A549 (cell line): Measurements from ENCODE around the gene SEPTIN12. TPM values are rescaled to one million over a fixed set of nuclear protein-coding genes. Genes with fewer than 3 reads are reported as not detected.

Source experiments
- ATAC-seq, 2 experiments: fragments of 200-7000 bp in 1 of 2; fragments of >200 bp in 1 of 2; cut with Nextera tagmentation in 1 of 2; cut with Tn5 transposase in 1 of 2; 3 replicates each; pipeline versions ENCODE4 v1.8.0 to v1.9.1; 2018 to 2020; ENCODE audit warnings: mild to moderate bottlenecking in 1 of 2, moderate library complexity in 1 of 2
- CTCF ChIA-PET: fragments of 300-600 bp; sonication (Branson Sonifier 250); formaldehyde crosslinking; extraction: SDS; loops from one replicate; lab custom pipeline; 2021; ENCODE audit warnings: antibody characterized with exemption, inconsistent platforms; lab: Yijun Ruan, JAX
- POLR2A ChIA-PET: fragments of 350-600 bp; formaldehyde crosslinking; extraction: SDS; loops from one replicate; lab custom pipeline; 2021; ENCODE audit warnings: antibody characterized with exemption, inconsistent platforms; lab: Yijun Ruan, JAX
- DNase-seq, 2 experiments: peaks; one replicate each; pipeline versions ENCODE4 v3.0.0 to v3.0.0-alpha.2; 2011 to 2016; ENCODE audit warnings: low read depth in 1 of 2, low spot score in 1 of 2
- FAIRE-seq: peaks from 2 replicates; lab custom pipeline; 2011; peaks lifted over from hg19 to GRCh38; lab: Jason Lieb, UNC
- H3K27ac ChIP-seq, 2 experiments: fragments of >200 bp; sonication (Bioruptor Twin); formaldehyde crosslinking; 3 replicates each; pipeline ENCODE4 v1.5.1; 2016 to 2017
- H3K4me1 ChIP-seq: fragments of >200 bp; sonication (Bioruptor Twin); formaldehyde crosslinking; 3 replicates; pipeline ENCODE4 v1.6.1; 2016
- H3K4me2 ChIP-seq: fragments of >200 bp; sonication (Bioruptor Twin); formaldehyde crosslinking; 3 replicates; pipeline ENCODE4 v1.6.1; 2016
- H3K4me3 ChIP-seq: fragments of >200 bp; sonication (Bioruptor Twin); formaldehyde crosslinking; 3 replicates; pipeline ENCODE4 v1.5.1; 2016
- H3K9me3 ChIP-seq: fragments of >200 bp; sonication (Bioruptor Twin); formaldehyde crosslinking; 3 replicates; pipeline ENCODE4 v1.6.1; 2016
- BHLHE40 ChIP-seq: IDR thresholded peaks from 2 replicates; pipeline ENCODE4 v1.6.1; 2012; ENCODE audit warnings: low read depth, low read length, inconsistent platforms
- EHMT2 ChIP-seq: fragments of 200-600 bp; sonication (generic); IDR thresholded peaks from 2 replicates; pipeline ENCODE4 v1.6.1; 2016; ENCODE audit warnings: antibody characterized with exemption, low read depth, mild to moderate bottlenecking, moderate library complexity
- ESRRA ChIP-seq: fragments of 150-350 bp; IDR thresholded peaks from 2 replicates; pipeline ENCODE4 v1.6.1; 2014; ENCODE audit warnings: mild to moderate bottlenecking, low read length, borderline replicate concordance
- HOXB13 ChIP-seq: fragments of 250-450 bp; sonication (Bioruptor Pico); IDR thresholded peaks from 2 replicates; pipeline ENCODE4 v1.5.0; 2020; ENCODE audit warnings: low read depth, mild to moderate bottlenecking, moderate library complexity
- HOXB5 ChIP-seq: fragments of 250-450 bp; sonication (Bioruptor Pico); IDR thresholded peaks from 2 replicates; pipeline ENCODE4 v1.5.0; 2020; ENCODE audit warnings: mild to moderate bottlenecking, moderate library complexity
- JUNB ChIP-seq: fragments of >200 bp; sonication (Bioruptor Twin); formaldehyde crosslinking; IDR thresholded peaks from 2 replicates; pipeline ENCODE4 v1.6.1; 2016
- MAFK ChIP-seq: fragments of 450-650 bp; IDR thresholded peaks from 2 replicates; pipeline ENCODE4 v1.6.1; 2014; ENCODE audit not compliant: partially characterized antibody
- MAZ ChIP-seq: fragments of 150-350 bp; IDR thresholded peaks from 2 replicates; pipeline ENCODE4 v1.6.1; 2014; ENCODE audit warnings: antibody characterized with exemption, low read depth, low read length, borderline replicate concordance
- NPAS2 ChIP-seq: fragments of 250-450 bp; sonication (Bioruptor Pico); IDR thresholded peaks from 2 replicates; pipeline ENCODE4 v1.8.0; 2022; ENCODE audit warnings: mild to moderate bottlenecking, moderate library complexity, borderline replicate concordance
- POLR2AphosphoS2 ChIP-seq: conservative IDR thresholded peaks from 2 replicates; pipeline ENCODE4 v1.6.1; 2012; ENCODE audit warnings: low read length, improper control_type of control experiment, inconsistent platforms
- RARB ChIP-seq: fragments of 250-450 bp; sonication (Bioruptor Pico); IDR thresholded peaks from 2 replicates; pipeline ENCODE4 v1.8.0; 2021; ENCODE audit warnings: mild to moderate bottlenecking, moderate library complexity
- RCOR1 ChIP-seq: fragments of 150-350 bp; IDR thresholded peaks from 2 replicates; pipeline ENCODE4 v1.6.1; 2014; ENCODE audit warnings: antibody characterized with exemption, low read length, low read depth
- RFX5 ChIP-seq: fragments of 450-650 bp; IDR thresholded peaks from 2 replicates; pipeline ENCODE4 v1.7.1; 2014; ENCODE audit warnings: antibody characterized with exemption, mild to moderate bottlenecking, moderate library complexity
- SREBF2 ChIP-seq: fragments of 450-650 bp; IDR thresholded peaks from 2 replicates; pipeline ENCODE4 v1.6.1; 2014; ENCODE audit warnings: mild to moderate bottlenecking, moderate library complexity
- TFCP2L1 ChIP-seq: fragments of 250-450 bp; sonication (Bioruptor Pico); IDR thresholded peaks from 2 replicates; pipeline ENCODE4 v1.5.0; 2021; ENCODE audit warnings: mild to moderate bottlenecking
- TP53 ChIP-seq: fragments of 250-450 bp; sonication (Bioruptor Pico); IDR thresholded peaks from 2 replicates; pipeline ENCODE4 v1.5.0; 2021; ENCODE audit warnings: mild to moderate bottlenecking, moderate library complexity
- WGBS: methylation state at CpG from one replicate; pipeline ENCODE4 v1.1.6; 2017; ENCODE audit errors: missing lambda C conversion rate; 5-methylcytosine and 5-hydroxymethylcytosine counted together
- polyA plus RNA-seq, 4 experiments: library from polyadenylated mRNA; depleted of rRNA in 3 of 4; stranded (reverse); fragments of >200 nt; fragmentation: RNase III in 1 of 4; extraction: RNeasy Plus Mini Kit Qiagen cat#74134 plus additional on column Dnase treatment in 1 of 4; gene quantifications; 2 replicates in 3 of 4; 3 replicates in 1 of 4; pipeline ENCODE4 v1.2.3, GENCODE V29; 2011 to 2017
- TF ChIP-seq, protein P1 (sequence below): IDR thresholded peaks from 2 replicates; pipeline ENCODE4 v1.6.1; 2012
- TF ChIP-seq, protein P2 (sequence below): IDR thresholded peaks from 2 replicates; pipeline ENCODE4 v1.6.1; 2012; ENCODE audit warnings: low read depth, borderline replicate concordance
- TF ChIP-seq, protein P3 (sequence below): fragments of 250-450 bp; sonication (Bioruptor Pico); IDR thresholded peaks from 2 replicates; pipeline ENCODE4 v1.5.0; 2021; ENCODE audit warnings: mild to moderate bottlenecking, moderate library complexity, borderline replicate concordance
- TF ChIP-seq, protein P4 (sequence below): fragments of 450-650 bp; IDR thresholded peaks from 2 replicates; pipeline ENCODE4 v1.6.1; 2014; ENCODE audit warnings: antibody characterized with exemption

SEPTIN12 gene
- polyA plus RNA-seq, 2 of the 4 experiments (the other 2 are of a cell fraction), result 0.14 TPM; not detected in 1

GRCh38 chr16:4766875-4767628 lies 21.1 kb downstream of the SEPTIN12 start, which contains the start of gene ZNF500 (continued):
- TF ChIP-seq, protein P1, sequence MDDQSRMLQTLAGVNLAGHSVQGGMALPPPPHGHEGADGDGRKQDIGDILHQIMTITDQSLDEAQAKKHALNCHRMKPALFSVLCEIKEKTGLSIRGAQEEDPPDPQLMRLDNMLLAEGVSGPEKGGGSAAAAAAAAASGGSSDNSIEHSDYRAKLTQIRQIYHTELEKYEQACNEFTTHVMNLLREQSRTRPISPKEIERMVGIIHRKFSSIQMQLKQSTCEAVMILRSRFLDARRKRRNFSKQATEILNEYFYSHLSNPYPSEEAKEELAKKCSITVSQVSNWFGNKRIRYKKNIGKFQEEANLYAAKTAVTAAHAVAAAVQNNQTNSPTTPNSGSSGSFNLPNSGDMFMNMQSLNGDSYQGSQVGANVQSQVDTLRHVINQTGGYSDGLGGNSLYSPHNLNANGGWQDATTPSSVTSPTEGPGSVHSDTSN, result no peak
- TF ChIP-seq HOXB13 (no peak), TFCP2L1 (CRISPR knock-in tag) (no peak), ESRRA (no peak), RFX5 (0 out of 2 replicates have a peak, but pooled peaks have one; percentile 52), TP53 (CRISPR knock-in tag) (no peak), RCOR1 (no peak)
- TF ChIP-seq, protein P2, sequence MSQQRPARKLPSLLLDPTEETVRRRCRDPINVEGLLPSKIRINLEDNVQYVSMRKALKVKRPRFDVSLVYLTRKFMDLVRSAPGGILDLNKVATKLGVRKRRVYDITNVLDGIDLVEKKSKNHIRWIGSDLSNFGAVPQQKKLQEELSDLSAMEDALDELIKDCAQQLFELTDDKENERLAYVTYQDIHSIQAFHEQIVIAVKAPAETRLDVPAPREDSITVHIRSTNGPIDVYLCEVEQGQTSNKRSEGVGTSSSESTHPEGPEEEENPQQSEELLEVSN, result peak; percentile 62; the same call in 1 of the 2 replicates
- TF ChIP-seq, protein P3, sequence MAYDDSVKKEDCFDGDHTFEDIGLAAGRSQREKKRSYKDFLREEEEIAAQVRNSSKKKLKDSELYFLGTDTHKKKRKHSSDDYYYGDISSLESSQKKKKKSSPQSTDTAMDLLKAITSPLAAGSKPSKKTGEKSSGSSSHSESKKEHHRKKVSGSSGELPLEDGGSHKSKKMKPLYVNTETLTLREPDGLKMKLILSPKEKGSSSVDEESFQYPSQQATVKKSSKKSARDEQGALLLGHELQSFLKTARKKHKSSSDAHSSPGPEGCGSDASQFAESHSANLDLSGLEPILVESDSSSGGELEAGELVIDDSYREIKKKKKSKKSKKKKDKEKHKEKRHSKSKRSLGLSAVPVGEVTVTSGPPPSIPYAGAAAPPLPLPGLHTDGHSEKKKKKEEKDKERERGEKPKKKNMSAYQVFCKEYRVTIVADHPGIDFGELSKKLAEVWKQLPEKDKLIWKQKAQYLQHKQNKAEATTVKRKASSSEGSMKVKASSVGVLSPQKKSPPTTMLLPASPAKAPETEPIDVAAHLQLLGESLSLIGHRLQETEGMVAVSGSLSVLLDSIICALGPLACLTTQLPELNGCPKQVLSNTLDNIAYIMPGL, result no peak

DNA sequence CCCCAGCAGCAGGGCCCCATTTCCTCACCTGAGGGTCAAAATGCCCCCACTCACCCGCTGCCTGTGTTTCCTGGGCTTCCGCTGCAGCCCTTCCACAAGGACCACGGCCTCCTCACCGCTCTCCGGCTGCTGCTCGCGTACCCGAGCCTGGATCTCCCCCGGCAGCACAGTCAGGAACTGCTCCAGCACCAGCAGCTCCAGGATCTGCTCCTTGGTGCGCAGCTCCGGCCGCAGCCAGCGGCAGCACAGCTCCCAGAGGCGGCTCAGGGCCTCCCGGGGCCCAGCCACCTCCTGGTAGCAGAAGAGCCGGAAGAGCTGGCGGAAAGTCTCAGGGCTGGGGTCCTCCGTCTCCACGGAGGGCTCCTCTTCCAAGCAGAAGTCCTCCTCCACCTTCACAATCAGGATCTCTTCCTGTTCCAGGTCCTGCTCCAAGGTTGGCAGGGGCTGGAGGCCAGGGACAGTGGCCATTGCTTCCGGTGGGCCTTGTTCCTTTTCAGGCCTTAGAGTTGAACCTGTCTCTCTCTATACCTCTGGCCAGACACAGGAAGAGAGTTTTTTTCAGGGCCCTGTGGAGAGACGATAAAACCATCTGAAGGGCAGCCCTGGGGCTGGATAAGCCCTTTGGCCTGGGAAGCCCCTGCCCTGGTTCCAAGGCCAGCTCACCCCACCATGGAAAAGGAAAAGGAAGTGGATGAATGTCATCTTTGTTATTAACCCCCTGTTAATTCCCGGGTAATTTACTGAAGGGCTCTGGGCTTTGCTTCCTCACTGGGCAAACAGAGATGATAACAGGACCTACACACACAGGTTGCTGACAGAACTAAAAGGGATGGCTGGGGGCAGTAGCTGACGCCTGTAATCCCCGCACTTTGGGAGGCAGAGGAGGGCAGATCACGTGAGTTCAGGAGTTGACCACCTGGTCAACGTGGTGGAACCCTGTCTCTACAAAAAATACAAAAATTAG lies 22.4 kb downstream of the SEPTIN12 start:
- WGBS, result 74% methylated on average over 20 of the region's 26 CpGs
- ChIA-PET CTCF (interaction anchor here (0.6 to 1.4 kb wide), 3 partner anchors 55 to 190 kb away, joined by 3 to 6 read pairs (median 4); no protein-coding TSS in a partner anchor), POLR2A (interaction anchor here (1.8 kb wide), 1 partner anchor 31 kb away, joined by 5 read pairs; the partner anchor contains the start of gene DNAAF8)
- DNase-seq, result no peak
- no peak for ATAC-seq
- TF ChIP-seq, protein P4, sequence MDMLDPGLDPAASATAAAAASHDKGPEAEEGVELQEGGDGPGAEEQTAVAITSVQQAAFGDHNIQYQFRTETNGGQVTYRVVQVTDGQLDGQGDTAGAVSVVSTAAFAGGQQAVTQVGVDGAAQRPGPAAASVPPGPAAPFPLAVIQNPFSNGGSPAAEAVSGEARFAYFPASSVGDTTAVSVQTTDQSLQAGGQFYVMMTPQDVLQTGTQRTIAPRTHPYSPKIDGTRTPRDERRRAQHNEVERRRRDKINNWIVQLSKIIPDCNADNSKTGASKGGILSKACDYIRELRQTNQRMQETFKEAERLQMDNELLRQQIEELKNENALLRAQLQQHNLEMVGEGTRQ, result peak; percentile 31
- TF ChIP-seq EHMT2 (no peak), HOXB5 (CRISPR knock-in tag) (no peak), SREBF2 (no peak), MAFK (no peak)
- Histone ChIP-seq H3K27ac (peak overlapping the region; percentile 84 to 98), H3K9me3 (no peaks in the 10 kb centered on the region), H3K4me2 (peak overlapping the region; percentile 85), H3K4me1 (peaks cover 17% of the 10 kb centered on the region; the same call in 2 of the 3 replicates), H3K4me3 (peak overlapping the region; percentile 81)
- FAIRE-seq, result no peak

DNA sequence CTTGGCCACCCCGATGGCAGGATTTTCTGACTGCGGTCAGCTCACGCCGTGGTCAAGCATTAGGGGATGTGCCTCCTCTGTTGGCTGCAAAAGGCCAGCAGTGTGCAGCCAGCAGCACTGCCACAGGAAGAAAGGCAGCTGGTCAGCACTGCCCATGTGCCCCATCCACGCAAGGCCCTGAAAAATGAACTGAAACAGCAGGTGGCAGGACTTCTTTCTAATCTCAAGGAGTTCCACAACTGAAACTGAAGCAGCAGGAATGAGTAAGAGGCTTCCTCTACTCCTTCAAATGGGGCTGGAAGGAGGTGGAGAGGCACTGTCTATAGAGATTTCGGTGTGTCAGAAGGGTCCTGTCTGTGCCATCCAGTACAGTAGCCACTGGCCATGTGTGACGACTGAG lies 24.4 kb downstream of the SEPTIN12 start:
- ChIA-PET POLR2A (no interaction called here), CTCF (interaction anchor here (1.2 kb wide), 1 partner anchor 48 kb away, joined by 3 read pairs; no protein-coding TSS in a partner anchor)
- Histone ChIP-seq H3K9me3 (no peaks in the 10 kb centered on the region), H3K4me3 (no peak overlapping the region), H3K4me2 (no peak overlapping the region), H3K27ac (no peak overlapping the region), H3K4me1 (peaks cover 13% of the 10 kb centered on the region; the same call in 2 of the 3 replicates)
- ATAC-seq, result no peak
- no peak for FAIRE-seq
- DNase-seq, result no peak
- 94% methylated on average over 7 of the region's 7 CpGs for WGBS
- TF ChIP-seq HOXB13, result no peak
- no peak for TF ChIP-seq POLR2AphosphoS2
- TF ChIP-seq TFCP2L1 (CRISPR knock-in tag), result no peak
- no peak for TF ChIP-seq ESRRA
- no peak for TF ChIP-seq TP53 (CRISPR knock-in tag)
- TF ChIP-seq SREBF2, result no peak
- TF ChIP-seq, protein P4, result no peak
- no peak for TF ChIP-seq JUNB
- TF ChIP-seq RARB (CRISPR knock-in tag), result no peak
- TF ChIP-seq HOXB5 (CRISPR knock-in tag), result no peak
- TF ChIP-seq, protein P3, result no peak
- no peak for TF ChIP-seq NPAS2 (CRISPR knock-in tag)
- TF ChIP-seq BHLHE40, result no peak
- TF ChIP-seq MAZ, result no peak
- TF ChIP-seq, all 56 proteins: peak for 0
